Measurements from ENCODE around the gene GABRA5.

Gene GABRA5

DNA sequence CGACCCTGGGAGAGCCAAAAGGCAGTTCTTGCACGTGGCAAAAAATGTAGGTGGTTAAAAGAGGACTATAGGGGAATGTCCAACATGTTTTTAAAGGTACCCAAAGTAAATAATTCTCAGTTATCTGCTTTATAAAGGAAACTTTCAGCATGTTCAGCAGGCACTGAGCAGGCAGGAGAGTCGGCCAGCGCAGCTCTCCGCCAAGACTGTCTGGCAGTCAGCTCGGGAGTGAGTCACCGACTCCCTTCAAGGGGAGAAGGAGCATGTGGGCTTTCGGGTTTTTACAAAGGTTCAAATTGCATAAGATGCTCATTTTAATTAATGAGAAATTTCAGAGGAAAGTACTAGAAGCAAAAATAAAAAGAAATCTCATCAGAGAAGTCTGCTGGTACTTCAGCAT is 7.0 kb downstream of the GABRA5 start:
- DNase-seq: no peak
- H3K27me3 ChIP-seq: peaks cover 41% of the 10 kb centered on the region
- H3K36me3 ChIP-seq: no peaks in the 10 kb centered on the region

GRCh38 chr15:26874774-26875475 is 8.1 kb downstream of the GABRA5 start:
- DNase-seq: no peak
- Histone ChIP-seq H3K27me3 (peaks cover 33% of the 10 kb centered on the region), H3K9me3 (no peaks in the 10 kb centered on the region), H3K36me3 (no peaks in the 10 kb centered on the region), H3K4me1 (no peaks in the 10 kb centered on the region), H3K4me3 (ENCODE audit: low read depth, low read length) (no peak overlapping the region)
- TF ChIP-seq, protein P1, sequence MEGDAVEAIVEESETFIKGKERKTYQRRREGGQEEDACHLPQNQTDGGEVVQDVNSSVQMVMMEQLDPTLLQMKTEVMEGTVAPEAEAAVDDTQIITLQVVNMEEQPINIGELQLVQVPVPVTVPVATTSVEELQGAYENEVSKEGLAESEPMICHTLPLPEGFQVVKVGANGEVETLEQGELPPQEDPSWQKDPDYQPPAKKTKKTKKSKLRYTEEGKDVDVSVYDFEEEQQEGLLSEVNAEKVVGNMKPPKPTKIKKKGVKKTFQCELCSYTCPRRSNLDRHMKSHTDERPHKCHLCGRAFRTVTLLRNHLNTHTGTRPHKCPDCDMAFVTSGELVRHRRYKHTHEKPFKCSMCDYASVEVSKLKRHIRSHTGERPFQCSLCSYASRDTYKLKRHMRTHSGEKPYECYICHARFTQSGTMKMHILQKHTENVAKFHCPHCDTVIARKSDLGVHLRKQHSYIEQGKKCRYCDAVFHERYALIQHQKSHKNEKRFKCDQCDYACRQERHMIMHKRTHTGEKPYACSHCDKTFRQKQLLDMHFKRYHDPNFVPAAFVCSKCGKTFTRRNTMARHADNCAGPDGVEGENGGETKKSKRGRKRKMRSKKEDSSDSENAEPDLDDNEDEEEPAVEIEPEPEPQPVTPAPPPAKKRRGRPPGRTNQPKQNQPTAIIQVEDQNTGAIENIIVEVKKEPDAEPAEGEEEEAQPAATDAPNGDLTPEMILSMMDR (IDR thresholded peaks at IDR 0.05; ENCODE audit: low read depth, low read length): no peak

More for the DNA sequence above, 7.0 kb downstream of the GABRA5 start:
- Histone ChIP-seq H3K9me3 (no peaks in the 10 kb centered on the region), H3K4me1 (no peaks in the 10 kb centered on the region), H3K4me3 (ENCODE audit: low read depth, low read length) (no peak overlapping the region)
- TF ChIP-seq, protein P1 (IDR thresholded peaks at IDR 0.05; ENCODE audit: low read depth, low read length): no peak

- H3K4me1 ChIP-seq: no peaks in the 10 kb centered on the region
- TF ChIP-seq, protein P1 (IDR thresholded peaks at IDR 0.05; ENCODE audit: low read depth, low read length): no peak
- no peaks in the 10 kb centered on the region for H3K36me3 ChIP-seq
- no peaks in the 10 kb centered on the region for H3K9me3 ChIP-seq
- no peak for DNase-seq
- H3K27me3 ChIP-seq: peaks cover 29% of the 10 kb centered on the region
- no peak overlapping the region for H3K4me3 ChIP-seq (ENCODE audit: low read depth, low read length)
These were observed 8.6 kb downstream of the GABRA5 start for GRCh38 chr15:26875476-26875850.

- H3K36me3 ChIP-seq: no peaks in the 10 kb centered on the region
- H3K4me1 ChIP-seq: no peaks in the 10 kb centered on the region
- H3K9me3 ChIP-seq: no peaks in the 10 kb centered on the region
- H3K27me3 ChIP-seq: peaks cover 27% of the 10 kb centered on the region
- no peak overlapping the region for H3K4me3 ChIP-seq (ENCODE audit: low read depth, low read length)
- no peak for DNase-seq
- TF ChIP-seq, protein P1 (IDR thresholded peaks at IDR 0.05; ENCODE audit: low read depth, low read length): no peak
These were observed 11.0 kb downstream of the GABRA5 start for GRCh38 chr15:26877831-26878230.

DNA sequence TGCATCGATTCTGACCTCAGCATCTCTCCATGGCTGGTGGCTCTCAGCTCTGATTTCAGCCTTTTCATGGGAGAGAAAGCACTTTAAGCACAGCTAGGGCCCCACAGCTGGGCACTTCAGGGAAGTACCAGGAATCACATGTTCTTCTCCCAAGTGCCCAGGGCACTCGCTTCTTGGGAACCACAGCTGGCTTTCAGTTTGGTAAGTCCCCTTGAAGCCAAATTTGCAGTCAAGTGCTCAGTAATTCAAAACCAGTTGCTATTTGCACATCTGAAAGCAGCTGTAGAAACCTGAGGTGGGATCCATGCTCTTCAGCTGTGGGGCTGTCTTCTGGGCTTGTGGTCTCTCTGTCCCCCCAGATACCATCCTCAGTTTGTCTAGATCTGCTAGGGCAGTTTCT is 12.8 kb downstream of the GABRA5 start:
- Histone ChIP-seq H3K4me3 (ENCODE audit: low read depth, low read length) (no peak overlapping the region), H3K4me1 (no peaks in the 10 kb centered on the region), H3K27me3 (peaks cover 24% of the 10 kb centered on the region), H3K9me3 (no peaks in the 10 kb centered on the region), H3K36me3 (no peaks in the 10 kb centered on the region)
- TF ChIP-seq, protein P1 (IDR thresholded peaks at IDR 0.05; ENCODE audit: low read depth, low read length): no peak
- no peak for DNase-seq

GRCh38 chr15:26882112-26882511 is 15.2 kb downstream of the GABRA5 start:
- H3K36me3 ChIP-seq: no peaks in the 10 kb centered on the region
- no peaks in the 10 kb centered on the region for H3K4me1 ChIP-seq
- DNase-seq: no peak
- H3K9me3 ChIP-seq: no peaks in the 10 kb centered on the region
- TF ChIP-seq, protein P1 (IDR thresholded peaks at IDR 0.05; ENCODE audit: low read depth, low read length): no peak
- peaks cover 18% of the 10 kb centered on the region for H3K27me3 ChIP-seq
- H3K4me3 ChIP-seq (ENCODE audit: low read depth, low read length): no peak overlapping the region
